Activated CD4-positive, alpha-beta T cell treated with anti-CD3 and anti-CD28 coated beads, Interleukin-2, amount 50 U/mL, for 48 hours (primary cell): ENCODE results near the gene STARD3NL.

ENCODE experiments used
- DNase-seq, 2 experiments: peaks; one replicate each; pipeline ENCODE4 v3.0.0-alpha.2; 2020

STARD3NL gene

DNA sequence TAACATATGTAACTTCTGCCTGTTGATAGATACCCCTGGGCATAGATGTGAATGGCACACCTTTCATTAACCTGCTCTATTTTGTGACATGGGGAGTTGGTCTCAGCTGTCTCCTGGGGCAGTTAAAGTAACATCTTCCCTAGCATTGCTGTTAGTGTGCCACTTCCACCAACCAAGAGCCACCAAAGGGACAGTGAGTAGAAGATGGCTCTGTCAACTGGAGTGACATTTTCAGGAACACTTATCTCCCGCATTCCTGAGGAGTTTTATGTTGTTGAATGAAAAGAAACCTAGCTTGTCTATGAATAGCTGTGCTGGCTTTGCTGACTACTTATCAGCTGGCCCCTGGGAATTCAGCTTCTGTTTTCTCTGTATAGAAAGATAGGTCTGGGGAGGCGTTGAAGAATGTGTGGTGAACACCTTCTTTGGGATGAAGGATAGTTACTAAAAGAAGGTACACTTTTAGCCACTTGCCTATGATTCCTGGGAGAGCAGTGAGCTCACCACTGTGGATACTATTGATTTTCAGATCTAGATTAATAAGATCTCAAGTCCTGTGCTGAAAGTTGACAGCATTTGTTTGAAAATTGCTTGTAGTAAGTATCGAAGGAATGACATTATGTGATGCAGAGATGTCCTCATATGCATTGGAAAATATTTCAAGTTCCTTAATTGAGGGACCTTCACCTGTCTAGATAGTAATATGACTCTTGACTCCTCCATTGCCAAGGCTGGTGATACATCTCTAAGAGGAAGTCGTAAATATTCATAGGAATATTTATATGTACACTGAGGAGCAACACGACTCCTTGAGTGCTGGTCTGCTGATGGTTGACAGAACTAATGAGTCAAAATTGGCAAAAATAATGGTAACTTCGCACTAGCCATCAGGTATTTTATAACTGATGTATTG lies 7.6 kb downstream of the STARD3NL start:
- no peak for DNase-seq

DNA sequence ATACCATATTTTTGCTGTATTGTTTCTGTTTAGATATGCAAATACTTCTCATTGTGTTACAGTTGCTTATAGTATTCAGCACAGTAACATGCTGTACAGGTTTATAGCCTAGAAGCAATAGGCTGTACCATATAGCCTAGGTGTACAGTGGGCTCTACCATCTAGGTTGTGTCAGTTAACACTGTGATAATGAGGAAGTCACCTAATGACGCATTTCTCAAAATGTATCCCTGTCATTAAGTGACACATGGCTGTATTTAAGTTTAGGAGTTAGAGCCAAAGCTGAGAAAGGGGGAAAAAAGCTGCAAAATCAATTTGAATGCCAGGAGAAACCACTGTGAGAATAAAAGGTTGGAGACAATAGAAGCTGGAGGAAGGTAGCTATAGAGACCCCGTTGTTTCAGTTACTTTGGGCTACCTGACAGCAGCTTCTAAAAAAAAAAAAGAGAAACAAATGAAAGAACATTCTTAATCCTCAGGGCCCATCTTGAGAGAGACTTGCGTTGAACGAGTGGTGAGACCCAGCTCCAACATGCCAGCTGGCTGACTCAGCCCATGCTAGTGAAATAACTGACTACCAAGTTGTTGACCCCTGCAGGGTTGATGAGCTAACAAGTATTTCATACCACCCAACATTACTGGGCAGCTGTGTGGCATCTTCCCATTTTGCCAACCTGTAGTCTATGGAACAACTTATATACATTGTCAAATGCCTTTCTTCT lies 8.7 kb downstream of the STARD3NL start:
- no peak for DNase-seq

DNA sequence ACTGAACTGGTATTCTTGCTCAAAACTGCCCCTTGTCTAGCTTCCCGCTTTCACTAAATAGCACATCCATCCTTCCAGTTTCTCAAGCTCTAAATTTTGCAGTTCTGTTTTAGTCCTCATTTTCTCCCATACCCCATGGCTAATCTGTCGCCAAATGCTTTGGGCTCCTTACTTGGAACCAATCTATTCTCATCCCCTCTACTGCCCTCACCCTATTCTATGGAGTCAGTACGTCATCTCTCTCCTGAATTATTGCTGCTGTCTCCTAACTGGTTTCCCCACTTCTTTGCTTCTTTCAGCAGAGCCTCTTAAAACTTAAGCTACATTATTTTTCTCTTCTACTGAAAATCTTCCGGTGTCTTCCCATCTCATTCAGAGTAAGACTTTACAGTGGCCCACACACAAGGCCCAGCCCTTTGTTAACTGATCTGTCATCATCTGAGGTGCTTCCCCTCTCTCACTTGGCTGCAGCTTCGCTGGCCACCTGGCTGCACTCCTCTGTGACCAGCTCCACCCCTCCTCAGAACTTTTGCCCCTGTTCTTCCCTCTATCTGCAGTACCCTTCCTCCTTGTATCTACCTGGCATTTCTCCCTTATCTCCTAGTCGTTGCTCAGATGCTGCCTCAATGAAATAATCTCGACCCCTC lies 9.9 kb downstream of the STARD3NL start:
- DNase-seq = no peak

DNA sequence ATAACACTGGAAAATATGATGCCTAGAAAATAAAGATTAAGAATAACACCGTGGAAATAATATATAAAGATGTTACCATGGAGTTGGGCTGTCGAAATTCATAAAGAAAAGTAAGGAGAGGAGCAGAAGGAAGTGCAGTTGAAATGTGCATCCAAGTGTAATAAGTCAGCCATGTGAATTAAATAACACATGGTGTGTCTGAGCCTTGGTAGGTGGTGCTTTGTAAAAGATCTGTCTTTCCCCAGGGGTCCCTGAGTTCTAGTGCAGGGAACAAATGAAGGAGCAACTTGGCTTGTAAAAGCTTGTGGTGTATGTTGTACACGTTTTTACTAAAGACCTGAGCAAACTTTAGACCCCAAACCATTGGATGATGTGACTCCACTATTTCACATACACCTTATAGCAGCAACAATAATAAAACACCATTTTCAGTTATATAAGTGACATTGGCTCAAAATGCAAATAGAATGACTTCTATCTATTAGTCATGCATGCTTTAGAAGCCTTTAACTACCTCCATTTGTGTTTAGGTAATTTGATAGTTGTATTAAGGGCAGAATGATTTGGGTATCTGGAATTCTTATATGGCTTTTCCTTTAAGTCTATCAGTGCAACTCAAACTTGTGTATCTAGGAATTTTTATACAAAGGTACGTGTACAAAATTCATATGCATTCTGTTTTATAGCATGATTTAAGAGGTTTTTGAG lies 11.3 kb downstream of the STARD3NL start:
- DNase-seq = no peak

DNA sequence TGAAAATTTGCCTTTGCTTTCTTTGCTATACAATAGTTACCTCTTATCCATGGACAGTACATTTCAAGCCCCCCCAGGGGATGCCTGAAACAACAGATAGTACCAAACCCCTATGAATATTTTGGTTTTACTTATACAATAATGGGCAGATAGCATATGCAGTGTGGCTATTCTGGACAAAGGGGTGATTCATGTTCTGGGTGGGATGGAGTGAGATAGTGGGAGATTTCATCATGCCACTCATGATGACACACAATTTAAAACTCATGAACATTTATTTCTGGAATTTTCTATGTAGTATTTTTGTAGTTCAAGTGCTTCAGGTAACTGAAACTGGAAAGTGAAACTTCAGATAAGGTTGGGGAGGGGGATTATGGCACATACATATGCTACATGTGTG lies 12.0 kb downstream of the STARD3NL start:
- DNase-seq = no peak

DNA sequence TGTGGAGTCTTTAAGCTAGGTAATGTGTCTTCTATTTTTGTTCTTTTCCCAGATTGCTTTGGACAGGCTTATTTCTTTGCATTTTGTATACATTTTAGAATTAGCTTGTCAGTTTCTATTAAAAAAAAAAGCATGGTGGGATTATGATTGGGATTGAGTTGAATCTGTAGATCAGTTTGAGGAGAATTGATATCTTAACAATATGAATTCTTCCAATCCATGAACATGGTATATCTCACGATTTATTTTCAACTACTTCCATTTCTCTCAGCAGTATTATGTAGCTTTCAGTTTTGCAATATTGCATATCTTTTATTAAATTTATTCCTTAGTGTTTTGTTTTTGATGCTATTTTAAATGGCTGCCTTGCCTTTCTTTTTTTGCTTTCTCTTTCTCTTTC lies 13.7 kb downstream of the STARD3NL start:
- no peak for DNase-seq

DNA sequence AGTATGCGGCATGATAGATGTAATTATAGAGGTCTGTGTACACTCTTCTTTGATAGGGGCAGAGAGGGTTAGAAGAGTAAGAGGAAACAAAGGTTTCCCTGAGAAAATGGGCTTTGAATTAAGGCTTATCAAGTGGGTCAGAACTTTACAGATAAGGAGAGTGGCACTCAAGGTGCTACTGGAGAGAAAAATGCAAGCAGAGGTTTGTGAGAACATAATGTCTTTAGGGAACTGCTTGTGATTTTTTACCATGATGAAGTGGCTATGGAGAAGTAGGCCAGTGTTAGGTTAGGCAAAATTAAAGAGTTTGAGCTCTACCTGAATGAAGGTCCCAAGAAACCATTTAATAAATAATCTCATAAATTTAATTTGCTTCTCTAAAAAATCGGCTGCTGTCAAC lies 14.3 kb downstream of the STARD3NL start:
- DNase-seq = no peak

DNA sequence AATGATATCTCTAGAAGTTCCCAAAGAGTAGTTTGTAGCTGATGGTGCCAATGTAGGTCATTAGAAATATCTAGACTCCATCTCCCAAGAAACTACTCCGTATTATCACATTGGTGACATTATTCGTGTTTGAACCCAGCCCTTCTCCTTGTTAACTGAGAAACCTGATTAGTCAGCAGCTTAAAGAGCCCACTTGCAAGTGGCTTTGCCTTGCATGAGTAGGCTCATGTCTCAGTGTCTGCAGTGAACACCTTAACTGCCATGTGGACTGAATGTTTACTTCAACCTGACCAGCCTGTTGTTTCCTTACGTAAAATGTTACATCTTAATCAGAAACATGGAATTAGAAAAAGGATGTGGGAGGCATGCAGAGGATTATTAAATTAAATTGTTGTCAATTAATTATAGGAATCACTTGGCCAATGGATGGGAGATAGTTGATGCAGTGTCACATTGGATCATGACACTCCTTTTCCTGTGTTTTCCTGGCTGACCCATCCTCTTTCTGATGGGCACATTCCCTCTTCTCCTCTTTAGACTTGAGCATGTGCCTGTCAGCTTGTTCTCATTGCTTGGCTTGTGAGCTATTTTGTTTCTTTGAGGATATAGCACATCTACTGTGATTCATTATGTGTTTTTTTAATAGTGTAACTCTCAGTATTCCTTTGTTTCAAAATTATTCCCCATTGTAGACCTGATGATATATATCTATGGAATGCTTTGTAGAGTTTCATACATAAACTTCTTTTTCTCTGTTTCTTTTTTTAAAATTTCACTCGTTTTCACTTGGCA lies 18.0 kb downstream of the STARD3NL start:
- DNase-seq = no peak

DNA sequence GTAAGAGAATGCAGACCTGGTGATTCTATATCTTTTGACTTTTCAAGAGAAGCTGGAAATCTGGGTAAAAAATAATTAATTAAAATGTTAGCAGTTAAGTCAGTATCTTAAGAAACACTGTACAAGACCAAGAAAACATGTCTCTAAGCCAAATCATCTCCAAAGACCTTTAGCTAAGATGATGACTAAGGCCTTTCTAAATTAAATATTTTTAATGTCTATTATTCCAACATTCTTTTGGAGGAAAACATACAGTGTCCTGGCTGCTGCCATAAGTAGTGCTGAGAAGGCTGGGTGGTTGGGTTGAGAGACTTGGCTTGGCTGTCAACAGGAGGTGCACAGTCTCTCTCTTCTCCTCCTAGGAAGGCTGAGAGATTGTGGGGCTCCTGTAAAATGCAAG lies 20.3 kb downstream of the STARD3NL start:
- DNase-seq = no peak

DNA sequence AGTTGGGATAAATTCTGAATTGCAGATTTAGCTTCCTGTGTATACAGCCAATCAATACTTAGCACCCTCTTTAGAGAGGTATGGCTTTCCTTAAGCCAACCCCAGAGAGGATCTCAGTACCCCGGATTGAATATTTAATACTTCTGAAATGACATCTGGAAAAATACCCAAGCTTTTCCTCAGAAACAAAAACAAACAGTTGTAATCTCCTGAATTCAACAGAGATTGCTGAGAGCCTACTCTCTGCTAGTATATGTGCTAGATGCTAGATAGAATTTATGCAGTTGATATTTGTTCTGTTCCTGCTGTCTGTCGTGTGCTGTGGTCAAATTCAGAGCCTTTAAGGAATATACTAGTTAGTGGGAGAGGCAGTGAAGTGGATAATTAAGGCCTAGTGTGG lies 21.1 kb downstream of the STARD3NL start:
- no peak for DNase-seq

DNA sequence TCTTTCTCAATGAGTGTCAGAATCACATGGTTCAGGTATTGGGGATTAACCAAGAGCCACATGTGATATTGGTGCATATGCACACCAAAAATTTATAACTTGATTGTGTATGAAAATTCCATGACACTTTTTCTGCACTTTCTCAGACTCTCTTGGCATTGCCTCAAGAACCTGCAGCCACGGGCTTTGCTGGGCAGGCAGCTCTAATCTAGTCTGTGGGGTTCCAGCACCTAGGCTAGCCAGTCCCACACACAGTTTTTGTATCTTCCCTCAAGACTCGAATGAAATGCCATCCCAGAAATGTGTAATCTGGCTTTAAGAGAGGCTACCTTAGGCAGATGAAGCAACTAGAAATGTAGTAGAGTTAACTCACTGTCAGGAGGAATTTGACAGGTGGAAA lies 21.7 kb downstream of the STARD3NL start:
- no peak for DNase-seq

DNA sequence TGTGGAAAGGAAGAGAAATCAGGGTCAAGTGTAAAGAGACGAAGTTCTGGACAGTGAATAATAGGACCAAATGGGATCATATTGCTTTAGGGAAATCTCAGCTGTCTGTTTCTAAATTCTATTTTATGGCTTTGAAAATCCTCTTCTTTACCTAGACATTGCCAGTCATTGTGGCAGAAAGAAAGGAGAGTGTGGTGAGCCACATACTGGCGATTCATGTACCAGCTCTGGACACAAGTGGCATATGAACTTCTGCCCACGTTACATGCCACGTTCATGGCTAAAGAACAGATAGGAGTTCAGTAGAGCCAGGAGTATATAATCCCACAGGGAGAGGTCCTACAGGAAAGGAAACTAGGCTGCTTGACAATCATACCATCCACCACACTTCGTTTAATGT lies 28.0 kb downstream of the STARD3NL start:
- no peak for DNase-seq

DNA sequence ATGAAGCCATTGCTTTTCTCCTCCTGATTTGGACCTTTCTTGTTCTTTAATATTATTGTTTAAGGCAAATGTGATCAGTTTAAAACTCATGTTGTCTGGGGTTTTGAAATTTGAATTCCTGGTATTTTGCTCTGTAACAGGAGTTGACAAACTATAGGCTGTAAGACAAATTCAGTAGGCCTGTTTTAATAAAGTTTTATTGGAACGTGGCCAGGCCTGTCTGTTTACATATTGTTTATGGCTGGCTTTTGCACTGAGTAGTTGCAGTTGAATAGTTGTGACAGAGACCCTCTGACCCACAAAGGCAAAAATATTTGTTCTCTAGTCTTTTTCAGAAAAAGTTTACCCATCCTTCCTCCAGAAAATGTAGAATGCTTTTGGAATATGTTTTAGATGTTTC lies 29.8 kb downstream of the STARD3NL start:
- no peak for DNase-seq

DNA sequence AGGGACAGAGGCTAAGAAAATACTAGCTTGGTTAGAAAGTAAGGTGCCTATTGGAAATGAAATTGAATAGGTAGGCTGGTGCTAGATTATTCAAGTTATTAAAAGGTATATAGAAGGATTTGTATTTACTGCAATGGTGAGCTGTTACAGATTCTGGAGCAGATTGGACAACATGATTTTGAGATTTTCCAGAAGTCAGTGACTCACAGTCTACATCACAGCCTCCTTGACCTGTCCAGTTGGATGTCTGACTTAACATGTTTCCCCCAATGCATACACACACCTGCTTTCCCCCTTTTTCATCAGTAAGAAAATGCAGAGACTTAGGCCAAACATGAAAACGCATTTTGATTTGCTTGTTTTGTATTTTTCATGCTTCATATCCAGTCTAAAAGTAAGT lies 33.4 kb downstream of the STARD3NL start:
- DNase-seq = no peak

DNA sequence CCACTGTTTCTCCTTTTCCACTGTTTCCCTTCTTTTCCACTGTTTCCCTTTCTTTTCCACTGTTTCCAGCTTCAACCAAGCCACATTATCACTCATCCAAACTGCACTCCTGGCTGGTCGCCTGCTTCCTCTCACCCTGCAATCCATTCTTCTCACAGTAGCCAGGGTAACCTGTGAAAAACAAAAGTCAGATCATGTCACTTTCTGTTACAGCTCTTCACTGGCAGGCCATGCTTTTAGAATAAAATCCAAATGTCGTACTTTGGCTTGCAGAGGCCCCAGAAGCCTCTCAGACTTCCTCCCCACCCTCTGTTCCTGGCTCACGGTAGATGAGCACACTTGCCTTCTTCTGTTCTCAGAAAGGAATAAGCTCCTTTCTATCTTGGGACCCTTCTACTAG lies 33.9 kb downstream of the STARD3NL start:
- DNase-seq = no peak

DNA sequence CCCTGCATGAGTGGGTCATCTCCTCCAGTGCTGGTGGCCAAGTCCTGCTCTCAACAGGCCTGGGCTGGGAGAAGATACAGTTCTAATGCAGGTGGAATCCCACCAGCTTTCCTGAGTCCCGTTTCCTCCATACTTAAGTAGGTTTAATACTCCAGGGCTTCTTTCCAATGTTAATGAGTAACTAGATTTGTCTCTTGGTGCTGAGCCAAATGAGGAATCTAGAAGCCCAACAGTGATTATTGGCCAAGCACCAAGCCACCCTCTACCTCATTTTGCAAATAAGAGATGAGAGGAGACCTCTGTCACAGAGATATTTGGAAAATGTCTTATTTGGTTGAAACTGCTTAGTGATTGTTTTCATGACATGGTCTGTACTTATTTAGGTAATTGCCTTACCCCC lies 37.1 kb downstream of the STARD3NL start:
- DNase-seq = no peak

DNA sequence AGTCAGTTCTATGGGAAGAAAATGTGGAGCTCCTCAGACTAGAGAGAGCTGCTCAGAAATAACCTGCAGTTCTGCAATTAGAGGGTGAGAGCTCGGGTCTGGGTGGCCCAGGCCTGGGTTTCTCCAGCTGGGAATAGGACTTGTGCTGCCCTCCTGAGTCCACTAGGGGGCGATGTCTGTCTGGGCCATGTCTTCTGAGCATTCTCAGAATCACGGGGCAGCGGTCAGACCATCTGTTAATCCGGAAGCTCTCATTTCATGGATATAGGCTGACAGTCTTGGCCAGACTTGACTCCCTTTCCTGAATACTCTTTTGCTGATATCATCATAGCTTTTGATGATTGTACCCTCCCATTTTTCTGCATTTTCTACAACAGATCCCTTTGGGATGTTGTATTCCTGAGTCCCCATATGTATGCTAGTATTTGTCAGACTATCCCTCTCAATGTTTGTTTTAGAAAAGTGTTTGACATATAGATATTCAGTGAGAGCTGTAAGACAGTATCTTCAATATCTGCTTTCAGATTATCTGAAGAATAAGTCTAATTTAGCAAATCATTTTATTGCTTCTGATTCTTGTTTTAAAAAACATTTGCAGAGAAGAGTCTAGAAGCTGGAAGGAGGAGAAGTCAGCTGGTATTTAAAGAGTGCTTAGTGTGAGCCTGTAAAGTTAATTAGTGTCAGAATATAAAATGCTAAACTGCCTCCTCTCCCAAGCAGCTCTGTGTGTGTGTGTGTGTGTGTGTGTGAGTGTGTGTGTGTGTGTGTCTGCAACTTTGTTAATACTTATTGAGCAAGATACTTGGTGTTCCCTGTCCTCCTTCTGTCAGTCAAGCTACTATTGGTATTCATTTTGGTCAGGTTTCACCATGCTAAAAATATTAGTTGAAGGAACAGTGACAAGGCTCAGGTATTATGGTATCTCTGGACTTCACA lies 38.0 kb downstream of the STARD3NL start:
- peak; percentile 73 to 81 for DNase-seq

DNA sequence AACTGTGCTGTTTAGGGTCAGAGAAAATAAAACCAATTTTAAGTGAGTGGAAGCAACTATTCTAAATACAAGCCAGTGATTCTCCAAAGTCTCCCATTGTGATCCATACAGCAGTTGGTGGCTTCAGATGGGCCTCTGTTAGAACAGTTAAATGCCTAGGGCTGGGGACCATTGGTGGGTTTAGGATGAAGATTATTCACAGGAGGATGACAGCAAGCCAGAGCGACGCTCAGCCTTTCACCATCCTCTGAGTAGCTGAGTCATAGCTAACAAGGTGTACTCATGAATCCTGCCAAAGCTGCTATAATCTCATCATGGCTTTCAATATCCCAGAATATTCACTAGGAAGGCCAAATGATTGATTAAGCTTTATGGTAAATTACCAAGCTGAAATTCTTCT lies 39.6 kb downstream of the STARD3NL start:
- DNase-seq = no peak

DNA sequence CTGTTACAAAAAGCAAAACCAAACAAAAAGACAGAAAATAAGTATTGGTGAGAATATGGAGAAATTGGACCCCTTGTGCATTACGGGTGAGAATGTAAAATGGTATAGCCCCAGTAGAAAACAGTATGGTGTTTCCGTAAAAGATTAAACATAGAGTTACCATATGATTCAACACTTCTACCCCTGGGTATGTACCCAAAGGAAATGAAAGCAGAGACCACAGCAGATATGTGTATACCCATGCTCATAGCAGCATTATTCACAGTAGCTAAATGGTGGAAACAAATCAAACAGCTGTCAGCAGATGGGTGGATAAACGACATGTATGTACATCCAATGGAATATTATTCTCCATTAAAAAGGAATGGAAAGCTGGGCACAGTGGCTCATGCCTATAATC lies 42.4 kb downstream of the STARD3NL start:
- DNase-seq = no peak

DNA sequence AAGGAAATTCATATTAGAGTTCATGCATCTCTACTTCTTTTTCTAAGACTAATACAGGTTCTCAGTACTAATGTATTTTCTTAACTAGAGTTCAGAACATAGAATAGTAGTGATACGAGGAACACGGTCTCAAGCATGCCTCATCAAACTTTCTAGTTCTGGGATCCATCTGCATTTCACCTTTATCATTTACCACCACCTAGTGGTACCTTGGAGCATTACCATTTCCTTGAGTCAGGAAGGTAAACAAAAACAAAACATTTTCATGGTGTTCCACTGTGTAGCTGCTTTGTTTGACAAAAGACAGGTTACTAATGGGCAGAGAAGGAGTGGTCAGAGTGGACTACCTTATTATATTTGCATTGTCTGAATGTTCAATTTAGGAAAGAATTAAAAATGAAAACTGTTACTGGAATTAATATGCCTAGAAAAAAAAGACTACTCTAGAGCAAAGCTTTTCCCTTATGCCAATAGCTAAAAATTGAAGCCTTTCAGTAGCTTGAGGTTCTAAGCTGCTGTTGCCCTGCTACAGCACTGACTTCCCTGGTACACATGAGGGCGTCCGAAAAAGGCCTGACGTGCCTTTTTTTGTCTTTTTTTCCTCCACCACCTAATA lies 44.5 kb downstream of the STARD3NL start:
- DNase-seq = no peak

DNA sequence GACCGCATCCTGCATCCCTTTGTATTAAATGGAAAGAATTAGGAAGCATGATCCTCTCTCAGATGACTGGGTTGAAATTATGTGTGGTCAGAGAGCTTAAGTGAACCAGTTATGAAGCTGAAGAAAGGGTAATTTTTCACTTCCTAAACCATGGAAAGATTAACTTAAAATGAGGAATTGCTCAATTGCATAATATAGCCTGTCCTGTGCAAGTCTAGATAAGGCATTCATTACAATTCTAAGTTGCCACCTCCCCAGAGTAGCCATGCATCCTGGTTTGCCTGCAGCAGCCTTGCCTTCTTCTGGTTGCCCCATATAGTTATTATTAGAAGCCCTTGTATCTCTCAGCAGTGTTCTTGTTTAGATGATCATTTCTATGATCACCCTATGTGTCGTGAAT lies 45.3 kb downstream of the STARD3NL start:
- DNase-seq = no peak
